Measurements from ENCODE around the gene MAP2K1. TPM values are rescaled to one million over a fixed set of nuclear protein-coding genes. Genes with fewer than 3 reads are reported as not detected.

Gene MAP2K1
- total RNA-seq, 1 donor from 2014 or later, result 42.0 TPM

GRCh38 chr15:66503780-66504562 lies 117.3 kb downstream of the MAP2K1 start:
- DNase-seq (no peak), ATAC-seq (ENCODE audit: low read depth) (no peak)
- POLR2A ChIA-PET, result interaction anchor here (0.5 to 3.5 kb wide), 11 partner anchors 21 to 1996 kb away, joined by 3 to 24 read pairs (median 4); partner anchors contain the start of genes FEM1B, MAP2K1, RNU5B-1 and TIPIN
- peak overlapping the region; percentile 100 for H3K4me3 Mint-ChIP-seq
- CTCF ChIA-PET, result no interaction called here
- H3K27ac Mint-ChIP-seq, result peak overlapping the region; percentile 100
- H3K27me3 Mint-ChIP-seq, result no peaks in the 10 kb centered on the region
- no peaks in the 10 kb centered on the region for H3K9me3 Mint-ChIP-seq
- no peak for TF ChIP-seq CTCF (IDR thresholded peaks at IDR 0.05)
- peaks cover 42% of the 10 kb centered on the region for H3K4me1 Mint-ChIP-seq
- H3K36me3 Mint-ChIP-seq (ENCODE audit: low read depth), result peaks cover 66% of the 10 kb centered on the region
- intact Hi-C loops (cut with micrococcal nuclease), result loop anchor here (1.0 to 10.0 kb wide), 7 partner anchors 148 to 1331 kb away; partner anchors contain the start of genes AAGAB, C15orf61, DIS3L and IQCH

GRCh38 chr15:66504563-66505429 lies 118.1 kb downstream of the MAP2K1 start, which contains the start of the genes RPL4 and ZWILCH:
Gene RPL4 (minus strand): TSS chr15:66504855. CDS start chr15:66504790, 65 bp downstream.
Gene ZWILCH (plus strand): TSS chr15:66505326. CDS start chr15:66505339, 13 bp downstream.
- H3K36me3 Mint-ChIP-seq (ENCODE audit: low read depth), result peaks cover 58% of the 10 kb centered on the region
- H3K4me1 Mint-ChIP-seq, result peaks cover 42% of the 10 kb centered on the region
- peak; percentile 70 for DNase-seq
- ATAC-seq (ENCODE audit: low read depth), result peak; percentile 85
- POLR2A ChIA-PET, result interaction anchor here (0.5 to 3.5 kb wide), 16 partner anchors 11 to 1931 kb away, joined by 3 to 24 read pairs (median 4); partner anchors contain the start of genes DIS3L, FEM1B, MAP2K1 and RAB11A
- intact Hi-C loops (cut with micrococcal nuclease), result loop anchor here (1.0 to 10.0 kb wide), 10 partner anchors 7 to 1330 kb away; partner anchors contain the start of genes AAGAB, C15orf61, DIS3L and DPP8
- peak within 1 kb of the TSS; percentile 100 for H3K4me3 Mint-ChIP-seq
- H3K27ac Mint-ChIP-seq, result peak within 1 kb of the TSS; percentile 100
- H3K9me3 Mint-ChIP-seq, result no peaks in the 10 kb centered on the region
- CTCF ChIA-PET, result no interaction called here
- H3K27me3 Mint-ChIP-seq, result no peaks in the 10 kb centered on the region
- no peak for TF ChIP-seq CTCF (IDR thresholded peaks at IDR 0.05)

- POLR2A ChIA-PET, result interaction anchor here (0.6 to 3.5 kb wide), 13 partner anchors 11 to 1932 kb away, joined by 3 to 24 read pairs (median 4); partner anchors contain the start of genes DIS3L, MAP2K1, RAB11A and RNU5B-1
Measured at GRCh38 chr15:66505430-66505811, 118.7 kb downstream of the MAP2K1 start.

GRCh38 chr15:66505818-66506217 lies 119.1 kb downstream of the MAP2K1 start:
- H3K4me3 Mint-ChIP-seq, result peak overlapping the region; percentile 100
- H3K27ac Mint-ChIP-seq, result peak overlapping the region; percentile 100
- ChIA-PET POLR2A (interaction anchor here (1.0 to 3.5 kb wide), 6 partner anchors 61 to 1201 kb away, joined by 3 to 24 read pairs (median 6); partner anchors contain the start of genes DIS3L, MAP2K1 and RNU5B-1), CTCF (no interaction called here)
- H3K4me1 Mint-ChIP-seq, result peaks cover 37% of the 10 kb centered on the region
- peaks cover 51% of the 10 kb centered on the region for H3K36me3 Mint-ChIP-seq (ENCODE audit: low read depth)
- no peaks in the 10 kb centered on the region for H3K9me3 Mint-ChIP-seq
- intact Hi-C loops (cut with micrococcal nuclease), result loop anchor here (1.0 to 10.0 kb wide), 8 partner anchors 9 to 1329 kb away; partner anchors contain the start of genes AAGAB, DIS3L, DPP8 and IQCH
- ATAC-seq (ENCODE audit: low read depth) (no peak), DNase-seq (no peak)
- H3K27me3 Mint-ChIP-seq, result no peaks in the 10 kb centered on the region
- no peak for TF ChIP-seq CTCF (IDR thresholded peaks at IDR 0.05)

More at GRCh38 chr15:66505430-66505811, 118.7 kb downstream of the MAP2K1 start:
- H3K27ac Mint-ChIP-seq, result peak overlapping the region; percentile 100
- H3K4me3 Mint-ChIP-seq, result peak overlapping the region; percentile 100
- intact Hi-C loops (cut with micrococcal nuclease), result loop anchor here (1.0 to 10.0 kb wide), 8 partner anchors 8 to 1329 kb away; partner anchors contain the start of genes AAGAB, DIS3L, DPP8 and IQCH
- no peak for TF ChIP-seq CTCF (IDR thresholded peaks at IDR 0.05)
- CTCF ChIA-PET, result no interaction called here
- H3K4me1 Mint-ChIP-seq, result peaks cover 38% of the 10 kb centered on the region
- H3K27me3 Mint-ChIP-seq, result no peaks in the 10 kb centered on the region
- ATAC-seq (ENCODE audit: low read depth), result peak; percentile 6
- peaks cover 52% of the 10 kb centered on the region for H3K36me3 Mint-ChIP-seq (ENCODE audit: low read depth)
- no peaks in the 10 kb centered on the region for H3K9me3 Mint-ChIP-seq
- no peak for DNase-seq

Measured in activated B cell treated with CpG ODN at 0.5 μM for 24 hours (primary cell).